ENCODE measurements around the gene PRPSAP1.

DNA sequence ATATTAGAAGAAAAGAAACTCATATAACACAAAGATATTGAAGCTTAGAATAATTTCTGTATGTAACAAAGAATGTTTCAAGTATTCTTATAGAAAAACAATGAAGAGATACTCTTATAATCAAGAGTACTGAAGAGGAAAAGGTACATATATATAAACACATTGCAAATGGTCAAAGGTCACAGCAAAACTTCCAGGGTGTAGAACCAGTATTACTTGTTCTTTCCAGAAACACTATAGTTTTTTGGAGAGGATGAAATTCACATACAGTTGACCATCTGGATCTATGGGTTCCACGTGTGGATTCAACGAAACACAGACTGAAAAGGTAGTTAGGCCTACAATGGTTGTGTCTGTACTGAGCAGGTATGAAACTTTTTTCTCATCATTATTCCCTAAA, 22.6 kb downstream of the PRPSAP1 start:
- TF ChIP-seq, protein P1, sequence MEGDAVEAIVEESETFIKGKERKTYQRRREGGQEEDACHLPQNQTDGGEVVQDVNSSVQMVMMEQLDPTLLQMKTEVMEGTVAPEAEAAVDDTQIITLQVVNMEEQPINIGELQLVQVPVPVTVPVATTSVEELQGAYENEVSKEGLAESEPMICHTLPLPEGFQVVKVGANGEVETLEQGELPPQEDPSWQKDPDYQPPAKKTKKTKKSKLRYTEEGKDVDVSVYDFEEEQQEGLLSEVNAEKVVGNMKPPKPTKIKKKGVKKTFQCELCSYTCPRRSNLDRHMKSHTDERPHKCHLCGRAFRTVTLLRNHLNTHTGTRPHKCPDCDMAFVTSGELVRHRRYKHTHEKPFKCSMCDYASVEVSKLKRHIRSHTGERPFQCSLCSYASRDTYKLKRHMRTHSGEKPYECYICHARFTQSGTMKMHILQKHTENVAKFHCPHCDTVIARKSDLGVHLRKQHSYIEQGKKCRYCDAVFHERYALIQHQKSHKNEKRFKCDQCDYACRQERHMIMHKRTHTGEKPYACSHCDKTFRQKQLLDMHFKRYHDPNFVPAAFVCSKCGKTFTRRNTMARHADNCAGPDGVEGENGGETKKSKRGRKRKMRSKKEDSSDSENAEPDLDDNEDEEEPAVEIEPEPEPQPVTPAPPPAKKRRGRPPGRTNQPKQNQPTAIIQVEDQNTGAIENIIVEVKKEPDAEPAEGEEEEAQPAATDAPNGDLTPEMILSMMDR (IDR thresholded peaks at IDR 0.05): no peak
- no peak for TF ChIP-seq POLR2A (IDR thresholded peaks at IDR 0.05)
